T-cell (primary cell): ENCODE results near the gene KRT222. TPM values are rescaled to one million over a fixed set of nuclear protein-coding genes. Genes with fewer than 3 reads are reported as not detected.

ENCODE experiments used
- ATAC-seq, 4 experiments: fragments of 200-7000 bp in 3 of 4; fragments of 150-1000 bp in 1 of 4; cut with Tn5 transposase; replicated peaks in 1 of 4; 1 replicate in 3 of 4; 2 replicates in 1 of 4; pipeline ENCODE4 v1.10.0; 2021; ENCODE audit warnings: moderate library complexity in 3 of 4, mild to moderate bottlenecking in 2 of 4, moderate number of reproducible peaks in 1 of 4
- CTCF ChIA-PET, 2 donors: fragments of 300-600 bp; sonication (Branson Sonifier 250); formaldehyde crosslinking; loops; one replicate each; lab custom pipeline; 2022; ENCODE audit warnings: antibody characterized with exemption in 2 of 2; lab: Charles Lee
- POLR2A ChIA-PET, 2 donors: fragments of 300-600 bp; sonication (Branson Sonifier 250); formaldehyde crosslinking; loops; one replicate each; lab custom pipeline; 2022; ENCODE audit warnings: antibody characterized with exemption in 2 of 2; lab: Charles Lee
- DNase-seq, 35 experiments: peaks; one replicate each; pipeline versions ENCODE4 v3.0.0 to v3.0.0-alpha.2; 2013 to 2023
- H3K27ac ChIP-seq: one replicate; pipeline ENCODE4 v1.5.1; 2013; ENCODE audit warnings: low read length
- H3K27me3 ChIP-seq, 2 experiments: replicated peaks in 1 of 2; 1 replicate in 1 of 2; 2 replicates in 1 of 2; pipeline versions ENCODE4 v1.6.1 to v1.7.0; 2013; ENCODE audit warnings: low read length in 1 of 2, mixed read lengths in 1 of 2; ENCODE audit not compliant: control insufficient read depth in 2 of 2, insufficient read depth in 2 of 2; ENCODE audit errors: extremely low read depth in 1 of 2
- H3K36me3 ChIP-seq, 2 donors: 1 replicate in 1 of 2; 2 replicates in 1 of 2; pipeline versions ENCODE4 v1.6.1 to v1.7.0; 2013; ENCODE audit warnings: low read length in 1 of 2; ENCODE audit not compliant: control insufficient read depth in 2 of 2, insufficient read depth in 1 of 2; ENCODE audit errors: extremely low read depth in 1 of 2
- H3K4me1 ChIP-seq, 2 experiments: 1 replicate in 1 of 2; 2 replicates in 1 of 2; pipeline versions ENCODE4 v1.6.1 to v1.7.0; 2013; ENCODE audit warnings: low read length in 2 of 2, mixed read lengths in 1 of 2; ENCODE audit not compliant: insufficient read depth in 2 of 2, control insufficient read depth in 1 of 2; ENCODE audit errors: extremely low read depth in 1 of 2
- H3K4me3 ChIP-seq, 2 donors: 1 replicate in 1 of 2; 2 replicates in 1 of 2; pipeline versions ENCODE4 v1.5.1 to v1.7.0; 2013; ENCODE audit warnings: mild to moderate bottlenecking in 2 of 2, low read length in 1 of 2, moderate library complexity in 1 of 2; ENCODE audit not compliant: control insufficient read depth in 1 of 2; ENCODE audit errors: extremely low read depth in 1 of 2
- H3K9me3 ChIP-seq: 2 replicates; pipeline ENCODE4 v1.7.0; 2013
- H3K27ac Mint-ChIP-seq, 2 donors: one replicate each; pipeline ENCODE4 v1.8.0; 2020 to 2021; ENCODE audit warnings: mild to moderate bottlenecking in 2 of 2, mixed read lengths in 2 of 2
- H3K27me3 Mint-ChIP-seq, 2 donors: one replicate each; pipeline ENCODE4 v1.8.0; 2021 to 2022; ENCODE audit warnings: mixed read lengths in 2 of 2
- H3K36me3 Mint-ChIP-seq: one replicate; pipeline ENCODE4 v1.8.0; 2021; ENCODE audit warnings: mixed read lengths
- H3K4me1 Mint-ChIP-seq, 3 donors: one replicate each; pipeline ENCODE4 v1.8.0; 2020 to 2022; ENCODE audit warnings: mixed read lengths in 3 of 3, mild to moderate bottlenecking in 1 of 3
- H3K4me3 Mint-ChIP-seq, 3 donors: one replicate each; pipeline ENCODE4 v1.8.0; 2020 to 2022; ENCODE audit warnings: mild to moderate bottlenecking in 3 of 3, mixed read lengths in 3 of 3, moderate library complexity in 3 of 3
- H3K9me3 Mint-ChIP-seq, 3 donors: one replicate each; pipeline ENCODE4 v1.8.0; 2020 to 2022; ENCODE audit warnings: mixed read lengths in 3 of 3
- WGBS: methylation state at CpG from one replicate; pipeline ENCODE4 v1.1.5; 2013; ENCODE audit warnings: missing lambda C conversion rate; ENCODE audit not compliant: insufficient coverage; 5-methylcytosine and 5-hydroxymethylcytosine counted together
- total RNA-seq, 35 experiments: library from RNA in 6 of 35; stranded (reverse) in 6 of 35; fragments of 120-200 nt in 1 of 35; gene quantifications; one replicate each; pipeline versions ENCODE4 v1.2.1 to v1.2.4 and lab custom pipeline; 2013 to 2026

The KRT222 gene
- total RNA-seq, 5 donors from 2014 or later (not counting 1 experiment from before 2014, with no cell fraction given): not detected

- Histone ChIP-seq H3K4me1 (peaks cover 66 to 96% of the 10 kb centered on the region in 2 experiments), H3K27me3 (no peaks in the 10 kb centered on the region), H3K4me3 (peak overlapping the region; percentile 31 to 44), H3K27ac (peak overlapping the region; percentile 99), H3K36me3 (no peaks in the 10 kb centered on the region), H3K9me3 (no peaks in the 10 kb centered on the region)
- H3K4me3 Mint-ChIP-seq: peak overlapping the region; percentile 51 to 72 (median 63)
- H3K27me3 Mint-ChIP-seq: no peaks in the 10 kb centered on the region
- POLR2A ChIA-PET: interaction anchor here (0.6 to 1.5 kb wide), 8 partner anchors 23 to 1085 kb away, joined by 3 to 8 read pairs (median 4); partner anchors contain the start of gene CCR7 (in 1 of the 2)
- peaks cover 90 to 97% (median 96%) of the 10 kb centered on the region in 3 donors for H3K4me1 Mint-ChIP-seq
- DNase-seq: peak in 34 of 35 experiments; percentile 52 to 80 (median 66)
- ATAC-seq: peak; percentile 38 to 57 (median 54)
- H3K9me3 Mint-ChIP-seq: no peaks in the 10 kb centered on the region
- H3K36me3 Mint-ChIP-seq: no peaks in the 10 kb centered on the region
- 30% methylated on average over 2 of the region's 5 CpGs for WGBS
- CTCF ChIA-PET: interaction anchor here (0.6 to 1.7 kb wide), 4 partner anchors 12 to 127 kb away, joined by 3 to 6 read pairs (median 3); no protein-coding TSS in a partner anchor
- peak overlapping the region; percentile 99 to 100 for H3K27ac Mint-ChIP-seq
Measured at GRCh38 chr17:40607641-40608040, 57.3 kb downstream of the KRT222 start.

GRCh38 chr17:40606548-40607353 lies 58.2 kb downstream of the KRT222 start:
- Histone ChIP-seq H3K27ac (peak overlapping the region; percentile 99), H3K4me1 (peaks cover 64 to 97% of the 10 kb centered on the region in 2 experiments), H3K27me3 (no peaks in the 10 kb centered on the region), H3K36me3 (no peaks in the 10 kb centered on the region), H3K4me3 (no peak overlapping the region), H3K9me3 (no peaks in the 10 kb centered on the region)
- Mint-ChIP-seq H3K36me3 (no peaks in the 10 kb centered on the region), H3K4me1 (peaks cover 92 to 98% (median 98%) of the 10 kb centered on the region in 3 donors), H3K9me3 (no peaks in the 10 kb centered on the region), H3K4me3 (peak overlapping the region in 2 of 3 donors; percentile 9 to 72), H3K27ac (peak overlapping the region; percentile 99 to 100), H3K27me3 (no peaks in the 10 kb centered on the region)
- WGBS: 60% methylated on average over 1 of the region's 10 CpGs
- ChIA-PET POLR2A (interaction anchor here (0.6 to 1.5 kb wide), 7 partner anchors 22 to 1086 kb away, joined by 3 to 6 read pairs (median 4); partner anchors contain the start of gene CCR7 (in 1 of the 2)), CTCF (interaction anchor here in 1 of 2 donors (0.7 to 1.7 kb wide), 2 partner anchors 13 to 21 kb away, joined by 3 to 6 read pairs; no protein-coding TSS in a partner anchor)
- no peak for DNase-seq
- no peak for ATAC-seq

GRCh38 chr17:40605306-40605705 lies 59.7 kb downstream of the KRT222 start:
- DNase-seq (peak in 33 of 35 experiments; percentile 40 to 85 (median 68)), ATAC-seq (peak; percentile 42 to 56 (median 52))
- no peaks in the 10 kb centered on the region for H3K9me3 ChIP-seq
- peak overlapping the region; percentile 99 for H3K27ac ChIP-seq
- H3K4me3 ChIP-seq: no peak overlapping the region
- H3K27ac Mint-ChIP-seq: peak overlapping the region; percentile 99 to 100
- peak overlapping the region; percentile 48 to 72 (median 48) for H3K4me3 Mint-ChIP-seq
- H3K4me1 ChIP-seq: peaks cover 74 to 92% of the 10 kb centered on the region in 2 experiments
- H3K9me3 Mint-ChIP-seq: no peaks in the 10 kb centered on the region
- H3K4me1 Mint-ChIP-seq: peaks cover 94 to 99% (median 98%) of the 10 kb centered on the region in 3 donors
- H3K36me3 Mint-ChIP-seq: no peaks in the 10 kb centered on the region
- H3K36me3 ChIP-seq: no peaks in the 10 kb centered on the region
- ChIA-PET POLR2A (interaction anchor here (0.7 to 2.1 kb wide), 5 partner anchors 18 to 43 kb away, joined by 3 to 12 read pairs (median 5); partner anchors contain the start of gene CCR7 (in 2 of the 2)), CTCF (interaction anchor here (0.6 to 1.4 kb wide), 2 partner anchors 10 to 14 kb away, joined by 3 read pairs; no protein-coding TSS in a partner anchor)
- no peaks in the 10 kb centered on the region for H3K27me3 ChIP-seq
- 19% methylated on average over 5 of the region's 6 CpGs for WGBS
- H3K27me3 Mint-ChIP-seq: no peaks in the 10 kb centered on the region

Other genes starting within 250 kb of the KRT222 start
- 1 to 10 TPM; 2.3 to 4.2 (median 2.7) TPM for gene TOP2A, start 247.3 kb downstream of the KRT222 start, total RNA-seq
- gene IGFBP4, start 221.7 kb downstream of the KRT222 start, total RNA-seq: 10 to 100 TPM in 3 of 5 donors, 1 to 10 TPM in 2; 4.0 to 12.3 (median 11.3) TPM
- 1 to 10 TPM in 2 of 5 donors, under 1 TPM in 3; 0.55 to 3.7 (median 0.66) TPM for gene TNS4, start 163.6 kb downstream of the KRT222 start, total RNA-seq
- 100 to 1,000 TPM; 173 to 438 (median 340) TPM for gene CCR7, start 99.7 kb downstream of the KRT222 start, total RNA-seq
- gene SMARCE1, start 17.4 kb downstream of the KRT222 start, total RNA-seq: 10 to 100 TPM; 72.6 to 80.8 (median 75.8) TPM
- gene KRT24, start 38.6 kb upstream of the KRT222 start, total RNA-seq: not detected
- gene KRT25, start 90.2 kb upstream of the KRT222 start, total RNA-seq: not detected
- not detected for gene KRT26, start 107.0 kb upstream of the KRT222 start, total RNA-seq
- gene KRT27, start 117.4 kb upstream of the KRT222 start, total RNA-seq: not detected
- not detected for gene KRT28, start 134.8 kb upstream of the KRT222 start, total RNA-seq
- 10 to 100 TPM; 27.2 to 35.3 (median 31.4) TPM for gene KRT10, start 157.4 kb upstream of the KRT222 start, total RNA-seq
- gene KRT12, start 202.0 kb upstream of the KRT222 start, total RNA-seq: under 1 TPM in 1 of 5 donors, not detected in 4; 0.10 TPM
- under 1 TPM in 1 of 5 donors, not detected in 4; 0.47 TPM for gene KRT20, start 220.1 kb upstream of the KRT222 start, total RNA-seq